Measurements from ENCODE around the gene HIF3A.
"Not testable (repeated sequence)": the region's sequence is repeated elsewhere in the genome, so short reads cannot be mapped to it uniquely, and the experiment has no call there.

DNA sequence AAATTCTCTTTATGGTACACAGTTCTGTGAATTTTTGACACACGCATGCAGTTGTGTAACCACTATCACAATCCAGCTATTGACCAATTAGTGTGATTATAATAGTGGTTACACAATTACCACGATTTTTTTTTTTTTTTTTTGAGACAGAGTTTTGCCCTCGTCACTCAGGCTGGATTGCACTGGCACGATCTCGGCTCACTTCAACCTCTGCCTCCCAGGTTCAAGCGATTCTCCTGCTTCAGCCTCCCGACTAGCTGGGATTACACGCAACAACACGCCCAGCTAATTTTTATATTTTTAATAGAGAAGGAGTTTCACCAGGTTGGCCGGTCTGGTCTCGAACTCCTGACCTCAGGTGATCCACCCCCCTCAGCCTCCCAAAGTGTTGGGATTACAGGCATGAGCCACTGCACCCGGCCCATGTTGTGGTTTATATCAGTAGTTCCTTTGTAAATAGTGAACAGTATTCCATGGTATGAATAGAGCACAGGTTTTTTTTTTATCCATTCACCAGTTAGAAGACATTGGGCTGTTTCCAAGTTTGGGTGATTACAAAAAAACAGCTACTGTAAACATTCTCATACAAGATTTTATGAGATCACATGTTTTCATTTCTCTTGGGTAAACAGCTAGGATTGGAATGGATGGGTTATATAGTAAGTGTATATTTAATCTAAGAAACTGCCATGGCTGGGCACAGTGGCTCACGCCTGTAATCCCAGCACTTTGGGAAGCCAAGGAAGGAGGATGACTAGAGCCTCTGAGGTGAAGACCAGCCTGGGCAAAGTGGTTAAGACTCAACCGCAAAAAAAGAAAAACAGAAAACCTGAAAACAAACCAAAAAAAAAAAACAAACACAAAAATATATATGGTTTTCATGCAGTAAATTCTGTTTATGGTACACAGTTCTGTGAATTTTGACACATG is 17.0 kb downstream of the HIF3A start:
- TF ChIP-seq, protein P1, sequence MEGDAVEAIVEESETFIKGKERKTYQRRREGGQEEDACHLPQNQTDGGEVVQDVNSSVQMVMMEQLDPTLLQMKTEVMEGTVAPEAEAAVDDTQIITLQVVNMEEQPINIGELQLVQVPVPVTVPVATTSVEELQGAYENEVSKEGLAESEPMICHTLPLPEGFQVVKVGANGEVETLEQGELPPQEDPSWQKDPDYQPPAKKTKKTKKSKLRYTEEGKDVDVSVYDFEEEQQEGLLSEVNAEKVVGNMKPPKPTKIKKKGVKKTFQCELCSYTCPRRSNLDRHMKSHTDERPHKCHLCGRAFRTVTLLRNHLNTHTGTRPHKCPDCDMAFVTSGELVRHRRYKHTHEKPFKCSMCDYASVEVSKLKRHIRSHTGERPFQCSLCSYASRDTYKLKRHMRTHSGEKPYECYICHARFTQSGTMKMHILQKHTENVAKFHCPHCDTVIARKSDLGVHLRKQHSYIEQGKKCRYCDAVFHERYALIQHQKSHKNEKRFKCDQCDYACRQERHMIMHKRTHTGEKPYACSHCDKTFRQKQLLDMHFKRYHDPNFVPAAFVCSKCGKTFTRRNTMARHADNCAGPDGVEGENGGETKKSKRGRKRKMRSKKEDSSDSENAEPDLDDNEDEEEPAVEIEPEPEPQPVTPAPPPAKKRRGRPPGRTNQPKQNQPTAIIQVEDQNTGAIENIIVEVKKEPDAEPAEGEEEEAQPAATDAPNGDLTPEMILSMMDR (IDR thresholded peaks at IDR 0.05): not testable (repeated sequence)
- TF ChIP-seq POLR2AphosphoS5, POLR2A (IDR thresholded peaks at IDR 0.05): not testable (repeated sequence)

Data from breast epithelium (tissue), 3 donors.